GM18520 (cell line): ENCODE measurements around the gene CCT8L2.
"Not testable (repeated sequence)": the region's sequence is repeated elsewhere in the genome, so short reads cannot be mapped to it uniquely, and the experiment has no call there.

ENCODE experiments used
- ATAC-seq: cut with Tn5 transposase; IDR thresholded peaks from one replicate; pipeline ENCODE4 v1.9.1; 2021; ENCODE audit not compliant: unreplicated experiment

CCT8L2 gene

GRCh38 chr22:16599648-16600047 lies 7.0 kb upstream of the CCT8L2 start:
- ATAC-seq: not testable (repeated sequence)

- ATAC-seq: not testable (repeated sequence)
Observed at GRCh38 chr22:16595251-16595650, 2.6 kb upstream of the CCT8L2 start.

GRCh38 chr22:16594026-16594425 lies 1.4 kb upstream of the CCT8L2 start:
- no peak for ATAC-seq

GRCh38 chr22:16592231-16592630 lies 379 bp downstream of the CCT8L2 start:
- ATAC-seq: not testable (repeated sequence)

DNA sequence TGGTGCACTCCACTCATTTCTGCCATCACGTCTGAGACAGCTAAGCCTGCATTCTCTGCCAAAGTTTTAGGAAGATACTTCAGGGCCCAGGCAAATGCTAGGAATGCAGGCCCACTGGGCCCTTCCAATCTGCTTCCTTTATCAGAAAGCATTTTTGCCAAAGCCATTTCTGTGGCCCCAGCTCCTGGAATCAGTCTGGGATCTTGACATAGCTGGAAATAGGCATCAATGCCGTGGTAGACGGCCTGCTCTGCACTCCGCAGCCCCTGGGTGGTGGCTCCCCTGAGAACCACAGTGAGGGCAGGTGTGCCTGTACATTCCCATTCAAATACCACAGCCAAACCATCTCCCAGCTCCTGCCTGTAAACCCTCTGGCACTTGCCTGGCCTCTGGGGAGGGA lies 1.5 kb downstream of the CCT8L2 start:
- not testable (repeated sequence) for ATAC-seq

DNA sequence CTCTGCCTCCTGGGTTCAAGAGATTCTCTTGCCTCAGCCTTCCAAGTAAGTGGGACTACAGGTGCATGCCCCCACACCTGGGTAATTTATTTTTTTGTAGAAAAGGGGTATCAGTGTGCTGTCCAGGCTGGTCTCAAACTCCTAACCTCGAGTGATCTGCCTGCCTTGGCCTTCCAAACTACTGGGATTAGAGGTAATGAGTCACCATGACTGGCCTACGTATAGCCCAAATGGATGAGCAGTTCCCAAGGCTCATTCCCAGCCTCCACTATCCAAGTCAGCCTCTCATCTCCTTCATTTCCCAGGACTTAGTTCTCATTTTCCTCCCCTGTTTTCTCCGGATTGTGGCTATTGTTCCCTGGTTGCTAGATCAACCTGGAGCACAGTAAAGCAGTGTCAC lies 5.6 kb downstream of the CCT8L2 start:
- ATAC-seq: no peak

DNA sequence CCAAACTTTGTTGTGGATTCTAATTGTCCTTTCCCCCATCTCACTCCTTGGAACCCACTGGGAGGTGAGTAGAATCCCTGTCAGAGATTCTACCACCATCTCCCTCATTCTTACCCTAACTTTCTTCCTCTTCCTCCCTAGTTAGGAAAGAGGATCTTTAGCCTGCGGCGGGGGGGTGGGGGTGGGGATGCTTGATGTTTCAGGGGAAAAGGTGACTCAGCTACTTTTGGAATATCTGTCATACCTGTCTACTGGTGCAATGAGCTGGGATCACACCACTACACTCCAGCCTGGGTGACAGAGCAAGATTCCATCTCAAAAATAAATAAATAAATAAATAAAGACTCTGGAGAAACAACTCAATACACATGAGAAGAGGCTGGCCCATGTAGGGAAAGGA lies 6.4 kb downstream of the CCT8L2 start:
- ATAC-seq: no peak

DNA sequence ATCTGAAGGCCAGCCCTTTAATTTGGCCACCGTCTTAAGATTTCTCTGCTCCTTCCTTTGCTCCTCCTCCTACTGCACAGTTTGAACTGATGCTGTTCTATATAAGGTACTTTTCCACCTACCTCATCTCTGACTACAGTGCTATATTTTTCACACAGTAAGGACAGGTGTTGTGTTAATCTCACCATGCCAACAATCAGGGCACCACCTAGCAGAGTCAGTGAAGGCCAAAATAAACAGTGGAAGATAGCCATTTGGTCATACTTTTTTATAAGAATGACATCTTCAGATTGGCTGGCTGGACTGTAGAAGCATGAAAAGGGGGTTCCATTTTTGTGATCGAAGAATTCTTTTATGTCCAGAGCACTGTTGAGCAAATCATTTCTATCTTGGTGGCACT lies 11.7 kb downstream of the CCT8L2 start:
- not testable (repeated sequence) for ATAC-seq

- ATAC-seq: not testable (repeated sequence)
Observed at GRCh38 chr22:16569240-16569834, 23.3 kb downstream of the CCT8L2 start.

GRCh38 chr22:16568425-16568758 lies 24.2 kb downstream of the CCT8L2 start:
- no peak for ATAC-seq

DNA sequence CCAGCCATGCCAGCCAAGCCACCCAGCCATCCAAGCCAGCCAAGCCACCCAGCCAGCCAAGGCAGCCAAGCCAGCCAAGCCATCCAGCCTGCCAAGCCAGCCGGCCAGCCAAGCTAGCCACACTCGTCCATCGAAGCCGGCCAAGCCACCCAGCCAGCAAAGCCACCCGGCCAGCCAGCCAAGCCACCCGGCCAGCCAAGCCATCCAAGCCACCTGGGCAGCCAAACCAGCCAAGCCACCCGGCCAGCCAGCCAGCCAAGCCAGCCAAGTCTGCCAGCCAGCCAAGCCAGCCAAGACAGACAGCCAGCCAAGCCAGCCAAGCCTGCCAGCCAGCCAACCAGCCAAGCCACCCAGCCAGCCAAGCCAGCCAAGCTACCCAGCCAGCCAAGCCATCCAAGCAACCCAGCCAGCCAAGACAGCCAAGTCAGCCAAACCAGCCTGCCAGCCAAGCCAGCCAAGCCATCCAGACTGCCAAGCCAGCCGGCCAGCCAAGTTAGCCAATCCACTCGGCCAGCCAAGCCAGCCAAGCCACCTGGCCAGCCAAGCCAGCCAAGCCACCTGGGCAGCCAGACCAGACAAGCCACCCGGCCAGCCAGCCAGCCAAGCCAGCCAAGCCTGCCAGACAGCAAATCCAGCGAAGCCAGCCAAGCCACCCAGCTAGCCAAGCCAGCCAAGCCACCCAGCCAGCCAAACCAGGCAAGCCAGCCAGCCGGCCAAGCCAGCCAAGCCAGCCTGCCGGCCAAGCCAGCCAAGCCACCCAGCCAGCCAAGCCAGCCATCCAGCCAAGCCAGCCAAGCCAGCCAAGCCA lies 24.8 kb downstream of the CCT8L2 start:
- not testable (repeated sequence) for ATAC-seq

DNA sequence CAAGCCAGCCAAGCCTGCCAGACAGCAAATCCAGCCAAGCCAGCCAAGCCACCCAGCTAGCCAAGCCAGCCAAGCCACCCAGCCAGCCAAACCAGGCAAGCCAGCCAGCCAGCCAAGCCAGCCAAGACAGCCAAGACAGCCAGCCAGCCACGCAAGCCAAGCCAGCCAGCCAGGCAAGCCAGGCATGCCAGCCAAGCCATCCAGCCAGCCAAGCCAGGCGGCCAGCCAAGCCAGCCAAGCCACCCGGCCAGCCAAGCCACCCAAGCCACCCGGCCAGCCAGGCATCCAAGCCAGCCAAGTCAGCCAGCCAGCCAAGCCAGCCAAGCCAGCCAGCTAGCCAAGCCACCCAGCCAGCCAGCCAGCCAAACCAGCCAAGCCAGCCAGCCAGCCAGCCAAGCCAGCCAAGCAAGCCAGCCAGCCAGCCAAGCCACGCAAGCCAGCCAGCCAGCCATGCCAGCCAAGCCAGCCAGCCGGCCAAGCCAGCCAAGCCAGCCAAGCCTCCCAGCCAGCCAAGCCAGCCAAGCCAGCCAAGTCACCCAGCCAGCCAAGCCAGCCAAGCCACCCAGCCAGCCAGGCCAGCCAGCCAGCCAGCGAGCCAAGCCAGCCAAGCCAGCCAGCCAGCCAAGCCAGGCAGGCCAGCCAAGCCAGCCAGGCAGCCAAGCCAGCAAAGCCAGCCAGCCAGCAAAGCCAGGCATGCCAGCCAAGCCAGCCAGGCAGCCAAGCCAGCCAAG lies 26.0 kb downstream of the CCT8L2 start:
- ATAC-seq: not testable (repeated sequence)

DNA sequence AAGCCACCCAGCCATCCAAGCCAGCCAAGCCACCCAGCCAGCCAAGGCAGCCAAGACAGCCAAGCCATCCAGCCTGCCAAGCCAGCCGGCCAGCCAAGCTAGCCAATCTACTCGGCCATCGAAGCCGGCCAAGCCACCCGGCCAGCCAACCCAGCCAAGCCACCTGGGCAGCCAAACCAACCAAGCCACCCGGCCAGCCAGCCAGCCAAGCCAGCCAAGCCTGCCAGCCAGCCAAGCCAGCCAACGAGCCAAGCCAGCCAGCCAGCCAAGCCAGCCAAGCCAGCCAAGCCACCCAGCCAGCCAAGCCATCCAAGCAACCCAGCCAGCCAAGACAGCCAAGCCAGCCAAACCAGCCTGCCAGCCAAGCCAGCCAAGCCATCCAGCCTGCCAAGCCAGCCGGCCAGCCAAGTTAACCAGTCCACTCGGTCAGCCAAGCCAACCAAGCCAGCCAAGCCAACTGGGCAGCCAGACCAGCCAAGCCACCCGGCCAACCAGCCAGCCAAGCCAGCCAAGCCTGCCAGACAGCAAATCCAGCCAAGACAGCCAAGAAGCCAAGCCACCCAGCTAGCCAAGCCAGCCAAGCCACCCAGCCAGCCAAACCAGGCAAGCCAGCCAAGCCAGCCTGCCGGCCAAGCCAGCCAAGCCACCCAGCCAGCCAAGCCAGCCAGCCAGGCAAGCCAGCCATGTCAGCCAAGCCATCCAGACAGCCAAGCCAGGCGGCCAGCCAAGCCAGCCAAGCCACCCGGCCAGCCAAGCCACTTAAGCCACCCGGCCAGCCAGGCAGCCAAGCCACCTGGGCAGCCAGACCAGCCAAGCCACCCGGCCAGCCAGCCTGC lies 26.8 kb downstream of the CCT8L2 start:
- ATAC-seq: not testable (repeated sequence)

DNA sequence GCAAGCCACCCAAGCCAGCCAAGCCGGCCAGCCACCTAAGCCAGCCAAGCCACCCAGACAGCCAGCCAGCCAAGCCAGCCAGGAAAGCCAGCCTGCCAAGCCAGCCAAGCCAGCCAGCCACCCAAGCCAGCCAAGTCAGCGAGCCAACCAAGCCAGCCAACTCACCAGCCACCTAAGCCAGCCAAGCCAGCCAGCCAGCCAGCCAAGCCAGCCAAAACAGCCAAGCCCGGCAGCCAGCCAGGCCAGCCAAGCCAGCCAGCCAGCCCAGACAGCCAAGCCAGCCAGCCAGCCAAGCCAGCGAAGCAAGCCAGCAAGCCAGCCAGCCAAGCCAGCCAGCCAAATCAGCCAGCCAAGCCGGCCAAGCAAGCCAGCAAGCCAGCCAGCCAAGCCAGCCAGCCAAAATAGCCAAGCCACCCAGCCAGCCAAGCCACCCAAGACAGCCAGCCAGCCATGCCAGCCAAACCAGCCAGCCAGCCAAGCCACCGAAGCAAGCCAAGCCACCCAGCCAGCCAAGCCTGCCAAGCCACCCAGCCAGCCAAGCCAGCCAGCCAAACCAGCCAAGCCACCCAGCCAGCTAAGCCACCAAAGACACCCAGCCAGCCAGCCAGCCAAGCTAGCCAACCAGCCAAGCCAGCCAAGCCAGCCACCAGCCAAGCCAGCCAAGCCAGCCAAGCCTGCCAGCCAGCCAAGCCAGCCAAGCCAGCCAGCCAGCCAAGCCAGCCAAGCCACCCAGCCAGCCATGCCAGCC lies 27.6 kb downstream of the CCT8L2 start:
- not testable (repeated sequence) for ATAC-seq

DNA sequence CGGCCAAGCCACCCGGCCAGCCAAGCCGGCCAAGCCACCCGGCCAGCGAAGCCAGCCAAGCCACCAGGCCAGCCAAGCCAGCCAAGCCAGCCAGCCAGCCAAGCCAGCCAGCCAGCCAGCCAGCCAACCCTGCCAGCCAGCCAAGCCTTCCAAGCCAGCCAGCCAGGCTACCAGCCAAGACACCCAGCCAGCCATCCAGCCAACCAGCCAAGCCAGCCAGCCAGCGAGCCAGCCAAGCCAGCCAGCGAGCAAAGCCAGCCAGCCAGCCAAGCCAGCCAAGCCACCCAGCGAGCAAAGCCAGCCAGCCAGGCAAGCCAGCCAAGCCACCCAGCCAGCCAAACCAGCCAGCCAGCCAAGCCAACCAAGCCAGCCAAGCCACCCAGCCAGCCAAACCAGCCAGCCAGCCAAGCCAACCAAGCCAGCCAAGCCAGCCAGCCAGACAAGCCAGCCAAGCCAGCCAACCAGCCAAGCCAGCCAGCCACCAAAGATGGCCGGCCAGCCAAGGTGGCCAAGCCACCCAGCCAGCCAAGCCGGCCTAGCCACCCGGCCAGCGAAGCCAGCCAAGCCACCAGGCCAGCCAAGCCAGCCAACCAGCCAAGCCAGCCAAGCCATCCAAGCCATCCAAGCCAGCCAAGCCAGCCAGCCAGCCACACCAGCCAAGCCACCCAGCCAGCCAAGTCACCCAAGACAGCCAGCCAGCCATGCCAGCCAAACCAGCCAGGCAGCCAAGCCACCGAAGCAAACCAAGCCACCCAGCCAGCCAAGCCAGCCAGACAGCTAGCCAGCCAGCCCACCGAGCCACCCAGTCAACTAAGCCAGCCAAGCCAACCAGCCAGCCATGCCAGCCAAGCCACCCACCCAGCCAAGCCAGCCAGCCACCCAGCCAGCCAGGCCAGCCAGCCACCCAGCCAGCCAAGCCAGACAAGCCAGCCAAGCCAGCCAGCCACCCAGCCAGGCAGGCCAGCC lies 28.8 kb downstream of the CCT8L2 start:
- ATAC-seq: no peak

GRCh38 chr22:16562711-16563554 lies 29.7 kb downstream of the CCT8L2 start:
- no peak for ATAC-seq

GRCh38 chr22:16561093-16561658 lies 31.4 kb downstream of the CCT8L2 start:
- ATAC-seq: not testable (repeated sequence)

GRCh38 chr22:16560651-16561050 lies 32.0 kb downstream of the CCT8L2 start:
- not testable (repeated sequence) for ATAC-seq
